Measurements from ENCODE around the gene LPAR1.

The LPAR1 gene

GRCh38 chr9:110912419-110913291 lies 125.6 kb downstream of the LPAR1 start:
- peak; percentile 23 for DNase-seq

- peak; percentile 81 for DNase-seq
Observed at GRCh38 chr9:110911659-110912418, 126.4 kb downstream of the LPAR1 start.

GRCh38 chr9:110908894-110909293 lies 129.4 kb downstream of the LPAR1 start:
- no peak for DNase-seq

- DNase-seq, result peak; percentile 31
Observed at GRCh38 chr9:110900917-110901316, 137.4 kb downstream of the LPAR1 start.

- peak; percentile 39 for DNase-seq
Observed at GRCh38 chr9:110900456-110900855, 137.8 kb downstream of the LPAR1 start.

- no peak for DNase-seq
Observed at GRCh38 chr9:110898866-110899265, 139.4 kb downstream of the LPAR1 start.

- DNase-seq, result no peak
Observed at GRCh38 chr9:110898358-110898757, 139.9 kb downstream of the LPAR1 start.

- peak; percentile 52 for DNase-seq
Observed at GRCh38 chr9:110897943-110898342, 140.3 kb downstream of the LPAR1 start.

GRCh38 chr9:110895147-110895905 lies 142.9 kb downstream of the LPAR1 start:
- DNase-seq, result no peak

- DNase-seq, result no peak
Observed at GRCh38 chr9:110894731-110895130, 143.5 kb downstream of the LPAR1 start.

- DNase-seq, result no peak
Observed at GRCh38 chr9:110892689-110893088, 145.6 kb downstream of the LPAR1 start.

- peak; percentile 64 for DNase-seq
Observed at GRCh38 chr9:110891760-110892159, 146.5 kb downstream of the LPAR1 start.

- DNase-seq, result peak; percentile 34
Observed at GRCh38 chr9:110890416-110890815, 147.9 kb downstream of the LPAR1 start.

- no peak for DNase-seq
Observed at GRCh38 chr9:110887276-110887675, 151.0 kb downstream of the LPAR1 start.

GRCh38 chr9:110886832-110887231 lies 151.4 kb downstream of the LPAR1 start:
- peak; percentile 43 for DNase-seq

- DNase-seq, result peak; percentile 65
Observed at GRCh38 chr9:110880189-110880588, 158.1 kb downstream of the LPAR1 start.

- DNase-seq, result no peak
Observed at GRCh38 chr9:110877374-110877773, 160.9 kb downstream of the LPAR1 start.

GRCh38 chr9:110876929-110877328 lies 161.3 kb downstream of the LPAR1 start:
- DNase-seq, result no peak

GRCh38 chr9:110874963-110875674 lies 163.2 kb downstream of the LPAR1 start:
- DNase-seq, result no peak

GRCh38 chr9:110872920-110873319 lies 165.3 kb downstream of the LPAR1 start:
- DNase-seq, result no peak

- no peak for DNase-seq
Observed at GRCh38 chr9:110871736-110872135, 166.5 kb downstream of the LPAR1 start.

GRCh38 chr9:110869931-110870330 lies 168.3 kb downstream of the LPAR1 start:
- no peak for DNase-seq

GRCh38 chr9:110864011-110864410 lies 174.3 kb downstream of the LPAR1 start:
- no peak for DNase-seq

Measured in fibroblast of skin of right biceps (primary cell).